CD14-positive monocyte (primary cell): Measurements from ENCODE around the gene RAPGEF5. TPM values are rescaled to one million over a fixed set of nuclear protein-coding genes. Genes with fewer than 3 reads are reported as not detected.

Experiments used
- DNase-seq, 3 donors: peaks; one replicate each; pipeline ENCODE4 v3.0.0-alpha.2; 2011 to 2022
- H2AFZ ChIP-seq: 2 replicates; pipeline ENCODE4 v1.6.0; 2012; ENCODE audit warnings: mild to moderate bottlenecking, low read depth, low read length, inconsistent platforms; ENCODE audit not compliant: insufficient read depth, poor library complexity, severe bottlenecking
- H3K27ac ChIP-seq, 2 donors: 1 replicate in 1 of 2; 2 replicates in 1 of 2; pipeline ENCODE4 v1.5.1; 2012 to 2013; ENCODE audit warnings: low read length in 2 of 2, control low read depth in 1 of 2, inconsistent platforms in 1 of 2, low read depth in 1 of 2, mild to moderate bottlenecking in 1 of 2
- H3K27me3 ChIP-seq, 2 donors: one replicate each; pipeline versions ENCODE4 v1.6.0 to v1.6.1; 2011 to 2013; ENCODE audit warnings: low read length in 2 of 2; ENCODE audit not compliant: control insufficient read depth in 2 of 2, insufficient read depth in 2 of 2
- H3K36me3 ChIP-seq, 2 donors: replicated peaks in 1 of 2; 1 replicate in 1 of 2; 2 replicates in 1 of 2; pipeline versions ENCODE4 v1.5.1 to v1.6.1; 2012 to 2013; ENCODE audit warnings: low read length in 2 of 2, control low read depth in 1 of 2, inconsistent platforms in 1 of 2, mild to moderate bottlenecking in 1 of 2; ENCODE audit not compliant: insufficient read depth in 2 of 2, control insufficient read depth in 1 of 2
- H3K4me1 ChIP-seq, 2 donors: 1 replicate in 1 of 2; 2 replicates in 1 of 2; pipeline versions ENCODE4 v1.5.1 to v1.6.1; 2012 to 2013; ENCODE audit warnings: low read length in 2 of 2, control low read depth in 1 of 2, inconsistent platforms in 1 of 2, mild to moderate bottlenecking in 1 of 2, moderate library complexity in 1 of 2; ENCODE audit not compliant: insufficient read depth in 2 of 2, control insufficient read depth in 1 of 2
- H3K4me2 ChIP-seq: replicated peaks from 2 replicates; pipeline ENCODE3; 2012; ENCODE audit warnings: low read length, moderate library complexity, mild to moderate bottlenecking; ENCODE audit not compliant: poor library complexity, severe bottlenecking; ENCODE audit errors: extremely low read depth
- H3K4me3 ChIP-seq, 3 experiments: fragments of 200-600 bp in 1 of 3; sonication (generic) in 1 of 3; replicated peaks in 1 of 3; 1 replicate in 2 of 3; 2 replicates in 1 of 3; pipeline ENCODE4 v1.5.1; 2011 to 2013; ENCODE audit warnings: low read length in 3 of 3, mild to moderate bottlenecking in 3 of 3, control low read depth in 2 of 3, low read depth in 2 of 3, inconsistent platforms in 1 of 3, moderate library complexity in 1 of 3
- H3K79me2 ChIP-seq: 2 replicates; pipeline ENCODE4 v1.6.0; 2012; ENCODE audit warnings: mild to moderate bottlenecking, control low read depth, inconsistent platforms, low read length, moderate library complexity; ENCODE audit not compliant: insufficient read depth
- H3K9ac ChIP-seq: 2 replicates; pipeline ENCODE4 v1.6.0; 2017; ENCODE audit warnings: low read length, mild to moderate bottlenecking; ENCODE audit not compliant: insufficient read depth, poor library complexity, severe bottlenecking
- H3K9me3 ChIP-seq, 2 donors: replicated peaks in 1 of 2; 1 replicate in 1 of 2; 2 replicates in 1 of 2; pipeline versions ENCODE4 v1.5.1 to v1.6.1; 2012 to 2013; ENCODE audit warnings: low read length in 2 of 2, control low read depth in 1 of 2; ENCODE audit not compliant: control insufficient read depth in 1 of 2, insufficient read depth in 1 of 2
- H4K20me1 ChIP-seq: 2 replicates; pipeline ENCODE4 v1.6.0; 2012; ENCODE audit warnings: mild to moderate bottlenecking, low read length, control low read depth, moderate library complexity; ENCODE audit not compliant: insufficient read depth
- H3K27ac Mint-ChIP-seq, 7 donors: one replicate each; pipeline ENCODE4 v1.8.0; 2020; ENCODE audit warnings: mild to moderate bottlenecking in 7 of 7, mixed read lengths in 7 of 7, moderate library complexity in 6 of 7, inconsistent platforms in 2 of 7
- H3K27me3 Mint-ChIP-seq, 3 donors: one replicate each; pipeline ENCODE4 v1.8.0; 2021 to 2022; ENCODE audit warnings: low read depth in 3 of 3, mild to moderate bottlenecking in 3 of 3, mixed read lengths in 3 of 3, moderate library complexity in 3 of 3, inconsistent platforms in 1 of 3
- H3K36me3 Mint-ChIP-seq, 2 donors: one replicate each; pipeline ENCODE4 v1.8.0; 2020; ENCODE audit warnings: mixed read lengths in 2 of 2, inconsistent platforms in 1 of 2, mild to moderate bottlenecking in 1 of 2
- H3K4me1 Mint-ChIP-seq: one replicate; pipeline ENCODE4 v1.8.0; 2020; ENCODE audit warnings: mild to moderate bottlenecking, mixed read lengths
- H3K4me3 Mint-ChIP-seq, 2 donors: one replicate each; pipeline ENCODE4 v1.8.0; 2020; ENCODE audit warnings: mild to moderate bottlenecking in 2 of 2, mixed read lengths in 2 of 2, moderate library complexity in 1 of 2
- H3K9me3 Mint-ChIP-seq, 7 donors: one replicate each; pipeline ENCODE4 v1.8.0; 2020 to 2022; ENCODE audit warnings: mixed read lengths in 7 of 7, mild to moderate bottlenecking in 6 of 7, moderate library complexity in 6 of 7, inconsistent platforms in 2 of 7
- CTCF ChIP-seq: fragments of 200-600 bp; IDR thresholded peaks from one replicate; pipeline ENCODE4 v1.8.0; 2022; ENCODE audit warnings: antibody characterized with exemption, mild to moderate bottlenecking
- WGBS: methylation state at CpG from one replicate; pipeline ENCODE4 v1.1.5; 2013; ENCODE audit warnings: missing lambda C conversion rate; ENCODE audit not compliant: insufficient coverage; 5-methylcytosine and 5-hydroxymethylcytosine counted together
- intact Hi-C, 2 donors: fragments of 100-400 bp; cut with micrococcal nuclease; formaldehyde crosslinking; loops; one replicate each; pipeline versions ENCODE4 v1.15.0 to v1.15.1; 2023
- polyA plus RNA-seq, 3 donors: library from polyadenylated mRNA; depleted of rRNA in 1 of 3; unstranded in 2 of 3; stranded (reverse) in 1 of 3; fragments of 300-500 nt in 2 of 3; fragments of >200 nt in 1 of 3; fragmentation: Illumina TruSeq in 2 of 3; gene quantifications; 1 replicate in 2 of 3; 2 replicates in 1 of 3; pipeline ENCODE4 v1.2.3, GENCODE V29; 2012 to 2021

The RAPGEF5 gene
- polyA plus RNA-seq, 3 donors = not detected

DNA sequence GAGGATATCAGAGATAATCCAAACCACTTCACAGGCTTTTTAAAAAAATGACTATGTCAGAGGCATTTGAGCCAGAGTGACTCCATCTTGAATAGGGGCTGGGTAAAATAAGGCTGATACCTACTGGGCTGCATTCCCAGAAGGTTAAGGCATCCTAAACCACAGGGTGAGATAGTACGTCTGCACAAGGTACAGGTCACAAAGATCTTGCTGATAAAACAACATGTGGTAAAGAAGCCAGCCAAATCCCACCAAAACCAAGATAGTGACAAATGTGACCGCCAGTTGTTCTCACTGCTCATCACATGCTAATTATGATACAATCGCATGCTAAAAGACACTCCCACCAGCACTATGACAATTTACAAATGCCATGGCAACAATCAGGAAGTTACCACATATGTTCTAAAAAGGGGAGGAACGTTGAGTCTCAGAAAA lies 177.5 kb downstream of the RAPGEF5 start:
- Histone ChIP-seq H3K4me1 (peaks cover 0 to 4% of the 10 kb centered on the region in 2 donors), H3K27me3 (no peaks in the 10 kb centered on the region), H3K4me3 (no peak overlapping the region), H3K9me3 (no peaks in the 10 kb centered on the region), H3K4me2 (no peak overlapping the region), H3K27ac (no peak overlapping the region), H2AFZ (no peak overlapping the region), H3K9ac (no peak overlapping the region), H3K36me3 (no peaks in the 10 kb centered on the region), H3K79me2 (no peaks in the 10 kb centered on the region), H4K20me1 (no peaks in the 10 kb centered on the region)
- intact Hi-C loops = no loop called here
- Mint-ChIP-seq H3K4me1 (peaks cover 5% of the 10 kb centered on the region), H3K27me3 (no peaks in the 10 kb centered on the region), H3K4me3 (no peak overlapping the region), H3K36me3 (no peaks in the 10 kb centered on the region), H3K9me3 (peaks cover 0 to 3% (median 2%) of the 10 kb centered on the region in 7 donors), H3K27ac (no peak overlapping the region)
- no peak for DNase-seq
- no peak for TF ChIP-seq CTCF
- 100% methylated on average over 2 of the region's 4 CpGs for WGBS

- WGBS = 50% methylated on average over 1 of the region's 1 CpG
- H3K4me2 ChIP-seq = no peak overlapping the region
- H3K36me3 ChIP-seq = no peaks in the 10 kb centered on the region
These were observed 178.2 kb downstream of the RAPGEF5 start for GRCh38 chr7:22178735-22179134.

More at GRCh38 chr7:22178735-22179134, 178.2 kb downstream of the RAPGEF5 start:
- Histone ChIP-seq H3K9me3 (no peaks in the 10 kb centered on the region), H3K4me1 (peaks cover 4 to 8% of the 10 kb centered on the region in 2 donors), H3K27ac (no peak overlapping the region), H3K79me2 (no peaks in the 10 kb centered on the region), H2AFZ (no peak overlapping the region), H3K27me3 (no peaks in the 10 kb centered on the region), H3K4me3 (no peak overlapping the region), H4K20me1 (no peaks in the 10 kb centered on the region), H3K9ac (no peak overlapping the region)
- H3K27me3 Mint-ChIP-seq = no peaks in the 10 kb centered on the region
- no peak for DNase-seq
- H3K4me1 Mint-ChIP-seq = peaks cover 10% of the 10 kb centered on the region
- H3K36me3 Mint-ChIP-seq = no peaks in the 10 kb centered on the region
- peak overlapping the region in 1 of 7 donors; percentile 54 for H3K27ac Mint-ChIP-seq
- H3K4me3 Mint-ChIP-seq = no peak overlapping the region
- intact Hi-C loops = no loop called here
- TF ChIP-seq CTCF = no peak
- H3K9me3 Mint-ChIP-seq = peaks cover 0 to 3% (median 2%) of the 10 kb centered on the region in 7 donors
